GM19238 (cell line): Measurements from ENCODE around the gene SSUH2.
"Not testable (repeated sequence)": the region's sequence is repeated elsewhere in the genome, so short reads cannot be mapped to it uniquely, and the experiment has no call there.

Source experiments
- DNase-seq: peaks from one replicate; pipeline ENCODE4 v3.0.0; 2011; ENCODE audit warnings: low spot score; ENCODE audit not compliant: insufficient read length

The SSUH2 gene, protein sequence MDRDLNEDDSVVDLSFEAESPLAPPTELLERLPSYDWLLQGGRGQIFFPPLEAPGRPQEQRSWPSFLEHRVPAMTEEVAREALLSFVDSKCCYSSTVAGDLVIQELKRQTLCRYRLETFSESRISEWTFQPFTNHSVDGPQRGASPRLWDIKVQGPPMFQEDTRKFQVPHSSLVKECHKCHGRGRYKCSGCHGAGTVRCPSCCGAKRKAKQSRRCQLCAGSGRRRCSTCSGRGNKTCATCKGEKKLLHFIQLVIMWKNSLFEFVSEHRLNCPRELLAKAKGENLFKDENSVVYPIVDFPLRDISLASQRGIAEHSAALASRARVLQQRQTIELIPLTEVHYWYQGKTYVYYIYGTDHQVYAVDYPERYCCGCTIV

DNA sequence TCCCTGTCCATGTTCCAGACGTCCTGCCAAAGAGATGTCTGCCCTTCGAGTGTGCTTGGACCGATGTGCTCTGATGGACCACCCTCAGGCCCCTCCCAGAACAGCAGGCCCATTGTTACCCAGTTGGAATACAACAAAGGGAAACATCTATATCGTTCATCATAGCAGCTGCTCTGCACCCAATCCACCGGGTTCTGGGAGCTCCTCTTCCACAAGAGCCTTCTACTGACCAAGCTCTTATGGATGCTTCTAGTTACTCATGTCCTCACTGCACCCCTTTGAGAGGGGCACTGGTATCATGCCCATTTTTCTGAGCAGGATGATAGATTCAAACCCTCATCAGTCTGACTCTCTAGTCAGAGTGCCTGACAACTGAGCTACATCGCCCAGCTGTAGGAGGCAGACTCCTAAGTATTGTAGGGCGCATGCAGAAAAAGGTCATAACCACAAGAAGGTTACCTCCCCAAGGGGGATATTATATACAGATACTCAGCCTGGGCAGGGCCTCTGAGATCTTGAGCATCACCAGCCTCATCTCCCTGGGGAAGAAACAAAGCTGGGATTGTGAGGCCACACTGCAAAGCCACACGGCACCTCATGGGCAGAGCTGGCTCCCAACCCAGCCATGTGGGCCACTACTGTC lies at the start of gene SSUH2:
SSUH2 (minus strand) TSS at position 51 of the 643 bp plus-strand sequence; CDS start at position 11, 40 bp downstream.
- DNase-seq, result no peak

DNA sequence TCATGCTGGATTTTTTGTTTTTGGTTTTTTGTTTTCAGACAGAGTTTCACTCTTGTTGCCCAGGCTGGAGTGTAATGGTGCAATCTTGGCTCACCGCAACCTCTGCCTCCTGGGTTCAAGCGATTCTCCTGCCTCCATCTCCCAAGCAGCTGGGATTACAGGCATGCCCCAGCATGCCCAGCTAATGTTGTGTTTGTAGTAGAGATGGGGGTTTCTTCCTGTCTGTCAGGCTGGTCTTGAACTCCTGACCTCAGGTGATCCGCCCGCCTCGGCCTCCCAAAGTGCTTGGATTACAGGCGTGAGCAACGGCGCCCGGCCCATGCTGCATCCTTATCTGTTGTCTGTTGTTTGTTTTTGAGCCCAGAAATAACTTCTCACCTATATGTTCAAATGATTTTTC lies 46.7 kb upstream of the SSUH2 start:
- not testable (repeated sequence) for DNase-seq

DNA sequence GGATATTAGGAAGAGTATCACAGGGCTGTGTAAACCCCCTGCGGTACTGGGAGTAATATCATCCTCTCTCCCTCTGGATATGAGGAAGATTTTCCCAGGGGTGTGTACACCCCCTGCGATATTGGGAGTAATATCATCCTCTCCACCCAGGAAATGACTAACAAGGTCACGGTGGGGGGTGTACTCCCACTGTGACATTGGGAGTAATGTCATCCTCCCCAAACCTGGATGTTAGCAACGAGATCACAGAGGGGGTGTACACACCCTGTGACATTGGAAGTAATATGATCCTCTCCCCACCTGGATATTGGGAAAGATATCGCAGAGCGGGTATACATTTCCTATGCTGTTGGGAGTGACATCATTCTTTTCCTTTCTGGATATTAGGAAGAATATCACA lies 40.4 kb upstream of the SSUH2 start:
- DNase-seq, result not testable (repeated sequence)

DNA sequence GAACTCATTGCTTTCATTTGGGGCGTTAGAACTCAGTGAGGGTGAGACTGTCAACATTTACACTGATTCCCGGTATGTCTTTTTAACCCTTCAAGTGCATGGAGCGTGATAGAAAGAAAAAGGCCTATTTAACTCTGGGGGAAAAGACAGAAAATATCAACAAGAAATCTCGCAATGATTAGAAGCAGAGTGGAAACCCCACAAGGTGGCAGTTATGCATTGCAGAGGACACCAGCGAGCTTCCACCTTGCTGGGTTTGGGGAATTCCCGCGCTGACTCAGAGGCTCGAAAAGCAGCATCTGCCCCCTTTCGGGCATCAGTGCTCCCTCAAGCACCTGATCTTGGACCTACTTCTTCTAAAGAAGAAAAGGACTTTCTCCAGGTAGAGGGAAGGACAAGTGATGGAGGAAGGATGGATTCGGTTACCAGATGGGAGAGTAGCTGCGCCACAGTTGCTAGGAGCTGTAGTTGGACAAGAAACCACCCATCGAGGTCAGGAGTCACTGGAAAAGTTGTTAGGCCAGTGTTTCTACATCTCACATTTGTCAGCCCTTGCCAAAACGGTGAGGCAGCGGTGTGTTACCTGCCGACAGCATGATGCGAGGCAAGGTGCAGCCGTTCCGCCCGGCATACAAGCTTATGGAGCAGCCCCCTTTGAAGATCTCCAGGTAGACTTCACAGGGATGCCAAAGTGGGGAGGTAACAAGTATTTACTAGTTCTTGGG lies 38.4 kb upstream of the SSUH2 start:
- not testable (repeated sequence) for DNase-seq

DNA sequence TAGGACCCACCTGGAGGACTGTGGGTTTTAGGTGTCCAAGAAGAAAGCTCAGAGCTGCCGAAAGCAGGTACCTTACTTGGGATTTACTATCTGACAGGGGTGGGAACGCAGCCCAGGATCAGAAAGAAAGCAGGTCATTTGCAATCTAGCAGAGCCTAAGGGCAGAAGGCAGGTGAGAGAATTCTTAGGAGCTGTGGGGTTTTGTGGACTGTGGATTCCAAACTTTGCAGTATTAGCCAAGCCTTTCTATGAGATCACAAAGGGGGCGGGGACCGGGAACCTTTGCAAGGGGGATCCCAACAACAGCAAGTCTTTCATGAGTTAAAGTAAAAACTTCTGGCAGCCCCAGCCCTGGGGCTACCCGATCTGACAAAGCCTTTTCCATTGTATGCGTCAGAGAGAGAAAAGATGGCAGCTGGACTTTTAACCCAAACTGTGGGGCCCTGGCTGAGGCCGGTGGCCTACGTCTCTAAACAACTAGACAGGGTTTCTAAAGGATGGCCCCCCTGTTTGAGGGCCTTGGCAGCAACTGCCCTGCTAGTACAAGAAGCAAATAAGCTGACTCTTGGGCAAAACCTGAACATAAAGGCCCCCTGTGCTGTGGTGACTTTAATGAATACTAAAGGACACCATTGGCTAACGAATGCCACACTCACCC lies 37.4 kb upstream of the SSUH2 start:
- DNase-seq, result not testable (repeated sequence)

DNA sequence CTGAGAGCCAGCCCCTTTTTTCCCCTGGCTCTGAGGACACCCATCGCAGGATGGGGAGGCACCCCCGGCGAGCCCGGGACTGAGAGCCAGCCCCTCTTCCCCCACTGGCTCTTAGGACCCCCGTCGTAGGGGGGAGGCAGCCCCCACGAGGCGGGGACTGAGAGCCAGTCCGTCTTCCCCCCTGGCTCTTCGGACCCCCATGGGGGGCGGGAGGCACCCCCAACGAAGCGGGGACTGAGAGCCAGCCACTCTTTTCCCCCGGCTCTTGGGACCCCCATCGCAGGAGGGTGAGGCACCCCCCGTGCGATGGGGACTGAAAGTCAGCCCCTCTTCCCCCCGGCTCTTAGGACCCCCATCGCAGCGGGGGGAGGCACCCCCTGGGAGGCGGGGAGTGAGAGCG lies 36.8 kb upstream of the SSUH2 start:
- no peak for DNase-seq

DNA sequence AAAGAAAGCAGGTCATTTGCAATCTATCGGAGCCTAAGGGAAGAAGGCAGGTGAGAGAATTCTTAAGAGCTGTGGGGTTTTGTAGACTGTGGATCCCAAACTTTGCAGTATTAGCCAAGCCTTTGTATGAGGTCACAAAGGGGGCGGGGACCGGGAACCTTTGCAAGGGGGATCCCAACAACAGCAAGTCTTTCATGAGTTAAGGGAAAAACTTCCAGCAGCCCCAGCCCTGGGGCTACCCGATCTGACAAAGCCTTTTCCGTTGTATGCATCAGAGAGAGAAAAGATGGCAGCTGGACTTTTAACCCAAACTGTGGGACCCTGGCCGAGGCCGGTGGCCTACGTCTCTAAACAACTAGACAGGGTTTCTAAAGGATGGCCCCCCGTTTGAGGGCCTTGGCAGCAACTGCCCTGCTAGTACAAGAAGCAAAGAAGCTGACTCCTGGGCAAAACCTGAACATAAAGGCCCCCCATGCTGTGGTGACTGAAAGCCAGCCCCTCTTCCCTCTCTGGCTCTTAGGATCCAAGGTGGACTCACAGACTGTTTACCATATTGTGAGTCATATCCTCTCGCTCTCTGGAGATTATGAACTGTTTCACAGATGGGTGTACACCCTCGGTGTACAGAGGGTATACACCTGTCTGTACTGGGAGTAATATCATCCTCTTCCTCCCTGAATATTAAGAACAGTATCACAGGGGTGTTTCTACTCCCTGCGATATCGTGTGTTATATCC lies 35.4 kb upstream of the SSUH2 start:
- DNase-seq, result not testable (repeated sequence)

DNA sequence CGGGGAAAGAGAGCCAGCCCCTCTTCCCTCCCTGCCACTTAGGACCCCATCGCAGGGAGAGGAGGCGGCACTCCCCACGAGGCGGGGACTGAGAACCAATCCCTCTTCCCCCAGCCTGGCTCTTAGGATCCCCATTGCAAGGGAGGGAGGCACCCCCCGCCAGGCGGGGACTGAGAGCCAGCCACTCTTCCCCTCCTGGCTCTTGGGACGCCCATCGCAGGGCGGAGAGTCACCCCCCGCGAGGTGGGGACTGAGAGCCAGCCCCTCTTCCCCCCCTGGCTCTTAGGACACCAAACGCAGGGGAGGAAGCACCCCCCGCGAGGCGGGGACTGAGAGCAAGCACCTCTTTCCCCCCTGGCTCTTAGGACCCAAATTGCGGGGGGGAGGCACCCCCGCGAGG lies 34.2 kb upstream of the SSUH2 start:
- DNase-seq, result no peak

DNA sequence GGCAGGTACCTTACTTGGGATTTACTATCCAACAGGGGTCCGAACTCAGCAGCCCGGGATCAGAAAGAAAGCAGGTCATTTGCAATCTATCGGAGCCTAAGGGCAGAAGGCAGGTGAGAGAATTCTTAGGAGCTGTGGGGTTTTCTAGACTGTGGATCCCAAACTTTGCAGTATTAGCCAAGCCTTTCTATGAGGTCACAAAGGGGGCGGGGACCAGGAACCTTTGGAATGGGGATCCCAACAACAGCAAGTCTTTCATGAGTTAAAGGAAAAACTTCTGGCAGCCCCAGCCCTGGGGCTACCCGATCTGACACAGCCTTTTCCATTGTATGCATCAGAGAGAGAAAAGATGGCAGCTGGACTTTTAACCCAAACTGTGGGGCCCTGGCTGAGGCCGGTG lies 32.7 kb upstream of the SSUH2 start:
- not testable (repeated sequence) for DNase-seq

DNA sequence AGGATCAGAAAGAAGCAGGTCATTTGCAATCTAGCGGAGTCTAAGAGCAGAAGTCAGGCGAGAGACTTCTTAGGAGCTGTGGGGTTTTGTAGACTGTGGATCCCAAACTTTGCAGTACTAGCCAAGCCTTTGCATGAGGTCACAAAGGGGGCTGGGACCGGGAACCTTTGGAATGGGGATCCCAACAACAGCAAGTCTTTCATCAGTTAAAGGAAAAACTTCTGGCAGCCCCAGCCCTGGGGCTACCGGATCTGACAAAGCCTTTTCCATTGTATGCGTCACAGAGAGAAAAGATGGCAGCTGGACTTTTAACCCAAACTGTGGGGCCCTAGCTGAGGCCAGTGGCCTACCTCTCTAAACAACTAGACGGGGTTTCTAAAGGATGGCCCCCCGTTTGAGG lies 31.0 kb upstream of the SSUH2 start:
- not testable (repeated sequence) for DNase-seq

DNA sequence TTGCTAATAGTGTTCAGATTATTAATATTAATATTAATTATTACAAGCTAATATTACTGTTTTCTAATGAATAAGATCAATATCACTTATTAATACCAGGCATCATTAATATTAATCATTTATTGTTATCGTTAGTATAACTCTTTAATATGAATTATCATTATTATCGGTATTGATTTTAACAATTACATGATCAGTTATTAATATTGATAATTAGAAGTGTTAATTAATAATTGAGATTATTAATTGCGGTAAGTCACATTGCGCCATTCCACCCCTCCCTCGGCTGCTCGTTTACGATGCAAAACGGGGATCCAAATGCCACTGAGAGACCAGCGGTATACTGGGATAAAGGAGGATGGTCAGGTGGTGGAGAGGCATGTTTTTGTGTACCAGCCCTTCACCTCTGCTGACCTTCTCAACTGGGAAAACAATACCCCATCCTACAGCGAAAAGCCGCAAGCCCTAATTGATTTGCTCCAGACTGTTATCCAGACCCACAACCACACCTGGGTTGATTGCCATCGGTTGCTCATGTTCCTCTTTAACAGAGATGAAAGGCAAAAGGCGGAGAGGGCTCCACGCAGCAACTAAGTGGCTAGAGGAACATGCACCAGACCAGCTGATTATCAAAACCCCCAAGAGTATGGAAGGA lies 28.6 kb upstream of the SSUH2 start:
- no peak for DNase-seq

DNA sequence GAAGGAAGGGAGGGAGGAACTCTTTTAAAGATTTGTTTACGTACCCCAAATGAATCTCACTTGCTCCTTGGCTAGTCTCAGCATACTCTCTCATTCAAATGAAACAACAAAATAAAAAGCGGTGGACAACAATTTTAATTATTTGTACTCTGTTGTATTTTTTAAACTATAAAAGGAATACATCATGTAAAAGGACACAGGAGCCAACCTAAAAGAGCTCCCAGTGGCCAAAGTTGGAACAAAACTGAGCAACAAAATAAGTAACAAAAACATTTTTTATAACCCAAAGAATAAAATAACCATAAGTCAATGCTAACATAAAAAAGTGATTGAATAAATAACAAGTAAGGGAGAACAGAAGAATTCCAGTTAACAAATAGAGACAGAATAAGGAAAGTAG lies 24.4 kb upstream of the SSUH2 start:
- no peak for DNase-seq

DNA sequence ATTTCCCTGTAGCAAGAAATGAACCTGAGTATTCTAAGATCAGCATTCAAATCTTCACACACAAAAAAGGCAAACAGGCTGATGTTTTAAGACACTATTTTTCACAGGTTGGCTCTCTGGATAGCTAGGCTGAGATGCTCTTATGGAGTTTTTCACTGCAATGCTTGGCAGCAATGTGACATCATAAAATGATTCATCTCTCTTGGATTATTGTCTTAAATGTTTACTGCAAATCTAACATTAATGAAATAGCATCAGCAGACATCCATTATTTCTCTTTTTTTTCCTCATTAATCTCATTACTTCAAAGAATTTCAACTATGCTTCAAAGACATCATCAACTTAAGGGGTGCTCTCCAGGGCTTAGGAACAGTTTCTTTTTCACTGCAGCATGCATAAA lies 23.6 kb upstream of the SSUH2 start:
- DNase-seq, result no peak

DNA sequence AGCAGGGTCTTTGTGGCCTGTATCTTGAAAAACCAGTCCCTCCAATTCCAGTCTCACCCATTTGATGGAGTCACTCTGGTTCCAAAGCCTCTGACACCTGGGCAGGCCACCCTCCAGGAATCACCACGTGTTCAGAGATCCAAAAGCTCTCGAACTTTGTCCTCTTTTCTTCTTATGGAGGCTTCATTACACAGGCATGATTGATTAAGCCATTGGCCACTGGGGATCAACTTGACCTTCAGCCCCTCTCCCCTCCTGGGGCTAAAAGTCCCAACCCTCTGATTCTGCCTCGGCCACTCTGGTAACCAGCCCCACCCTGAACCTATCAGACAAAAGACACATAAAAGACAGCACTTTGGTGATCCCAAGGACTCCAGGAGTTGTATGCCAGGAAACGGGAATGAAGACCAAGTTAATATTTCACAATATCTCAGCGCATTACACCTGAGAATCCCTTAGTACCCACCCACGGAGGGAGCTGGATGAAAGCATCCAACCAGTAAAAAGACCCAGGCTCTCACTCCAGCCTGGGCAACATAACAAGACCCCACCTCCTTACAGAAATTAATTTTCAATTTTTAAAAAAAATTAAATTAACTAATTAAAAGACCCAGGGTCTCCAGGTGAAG lies 23.0 kb upstream of the SSUH2 start:
- no peak for DNase-seq

DNA sequence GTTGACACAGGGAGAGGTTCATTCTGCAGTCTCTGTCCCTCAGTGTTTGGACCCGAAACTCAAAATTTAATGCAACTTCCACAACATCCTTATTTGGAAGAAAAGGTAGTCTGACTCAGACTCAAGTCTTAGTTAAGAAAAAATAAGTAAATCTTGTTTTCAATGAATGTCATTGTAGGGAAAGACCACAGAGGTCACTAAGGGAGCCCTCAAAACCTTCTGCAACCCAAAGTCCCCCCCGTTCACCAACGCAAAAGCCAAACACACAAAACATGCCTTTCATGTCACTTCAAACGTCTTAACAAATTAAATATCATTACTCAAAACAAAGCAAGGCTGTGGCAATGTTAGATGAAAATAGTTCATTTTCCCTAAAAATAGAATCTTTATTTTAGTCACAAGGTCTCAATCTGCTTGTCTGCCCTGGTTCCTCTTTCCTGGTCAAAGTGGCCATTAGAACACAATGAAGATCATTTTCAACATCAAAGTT lies 20.9 kb upstream of the SSUH2 start:
- DNase-seq, result no peak

DNA sequence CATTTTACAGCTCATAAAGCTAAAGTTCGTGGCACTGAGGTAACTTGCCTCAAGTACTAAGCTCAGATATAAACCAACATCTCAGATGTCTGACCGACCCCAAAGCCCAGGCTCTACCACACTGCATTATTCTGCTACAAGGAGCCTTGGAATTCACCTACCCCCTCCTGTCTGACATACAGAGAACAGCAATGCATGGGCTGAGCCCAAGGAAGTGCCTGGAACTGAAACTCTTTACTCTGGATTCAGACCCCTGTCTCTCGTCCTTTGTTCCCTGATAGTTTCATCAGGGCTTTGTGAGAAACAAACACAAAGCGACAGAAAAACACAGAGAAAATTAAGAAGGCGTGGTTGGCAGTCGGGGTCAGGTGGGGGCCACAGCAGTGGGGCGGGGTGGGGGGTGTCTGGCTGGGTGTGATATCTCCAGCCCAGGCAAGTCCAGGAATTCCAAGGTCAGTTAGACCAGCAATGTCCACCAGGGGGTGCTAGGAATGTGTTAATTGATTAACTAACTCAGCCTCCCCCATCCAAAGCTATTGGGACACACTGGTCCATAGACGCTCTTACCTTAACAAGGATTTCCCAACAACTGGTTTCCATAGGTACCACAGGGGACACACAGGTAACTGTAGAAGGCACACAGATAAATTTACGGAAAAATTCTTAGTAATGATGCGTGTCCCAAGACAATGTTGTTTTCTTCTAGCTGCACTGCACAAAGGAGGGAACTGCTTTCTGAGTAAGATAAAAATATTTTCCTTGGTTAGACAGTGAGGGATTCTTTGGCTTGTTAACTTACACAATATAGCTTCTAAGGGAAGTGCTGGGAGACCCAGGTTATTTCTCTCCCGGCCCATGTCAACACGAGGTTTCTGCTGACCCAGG lies 18.8 kb upstream of the SSUH2 start:
- DNase-seq, result peak; percentile 41

DNA sequence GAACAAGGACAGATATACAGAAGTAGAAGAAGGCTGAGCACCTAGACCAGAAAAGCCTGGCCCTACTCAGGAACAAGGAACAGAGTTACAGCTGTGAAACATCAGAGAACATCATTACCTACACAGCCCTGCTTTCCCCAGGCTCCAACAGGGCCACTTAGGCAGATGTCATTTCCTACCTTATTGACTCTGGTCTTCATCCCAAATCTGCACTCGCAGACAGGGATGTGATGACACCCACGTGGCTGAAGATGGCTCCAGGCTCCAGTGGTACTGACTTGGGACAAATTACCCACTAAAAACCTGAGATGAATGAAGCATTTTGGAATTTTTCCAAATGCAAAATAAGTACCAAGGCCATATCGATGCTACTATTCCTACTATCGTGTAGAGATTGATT lies 18.0 kb upstream of the SSUH2 start:
- DNase-seq, result no peak

DNA sequence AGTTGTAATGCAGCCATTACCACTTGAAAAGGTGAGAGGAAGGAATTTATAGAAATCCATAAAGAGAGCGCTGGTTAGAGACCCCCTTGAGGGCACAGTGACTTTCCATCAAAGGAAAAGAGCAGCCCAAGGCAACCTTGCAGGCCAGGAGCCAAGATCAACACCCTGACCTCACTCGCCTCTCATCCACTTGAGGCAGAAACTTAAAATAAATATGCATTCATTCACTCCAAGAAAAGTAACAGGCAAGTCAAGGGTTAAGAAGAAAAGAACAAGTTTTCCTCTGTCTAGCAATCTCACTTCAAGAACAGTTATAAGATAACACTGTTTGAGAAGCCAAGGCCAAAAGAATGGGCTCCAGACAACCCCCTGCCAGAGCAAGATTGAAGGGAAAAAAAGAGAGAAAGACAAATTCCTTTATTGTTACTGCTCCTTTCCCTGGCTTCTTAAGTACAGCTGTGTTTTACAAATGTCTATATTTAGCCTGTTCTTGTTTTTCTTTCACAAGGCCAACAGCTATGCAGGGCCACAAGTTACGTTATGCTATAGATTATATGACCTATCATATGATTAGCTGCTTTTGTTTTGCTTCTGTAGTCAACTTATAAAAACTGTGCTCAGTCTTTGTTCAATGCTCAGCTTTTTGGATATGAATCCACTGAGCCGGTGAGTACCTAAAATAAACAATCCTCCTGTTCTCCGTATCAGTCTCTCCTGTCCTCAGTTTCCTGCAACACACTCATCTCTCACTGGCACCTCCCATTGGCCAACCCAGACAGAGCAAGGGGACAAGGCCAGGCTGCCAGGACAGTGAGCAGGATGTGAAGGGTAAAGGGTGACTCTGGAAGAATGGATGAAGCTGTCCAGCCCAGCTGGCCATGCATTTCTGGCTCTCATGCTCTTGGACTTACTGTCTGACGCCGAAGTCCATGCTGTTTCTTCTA lies 15.8 kb upstream of the SSUH2 start:
- DNase-seq, result no peak
